Keratinocyte (primary cell): ENCODE data around the gene KLK7. TPM values are rescaled to one million over a fixed set of nuclear protein-coding genes. Genes with fewer than 3 reads are reported as not detected.

Source experiments
- DNase-seq: peaks from one replicate; pipeline ENCODE4 v3.0.0-alpha.2; 2011; ENCODE audit warnings: low read depth, missing footprints, low spot score
- FAIRE-seq: peaks from 2 replicates; lab custom pipeline; 2011; peaks lifted over from hg19 to GRCh38; lab: Jason Lieb, UNC
- H2AFZ ChIP-seq: 2 replicates; pipeline ENCODE4 v1.6.0; 2012; ENCODE audit warnings: low read length, control low read depth, inconsistent platforms; ENCODE audit not compliant: control insufficient read depth
- H3K27ac ChIP-seq: 2 replicates; pipeline ENCODE4 v1.5.1; 2011; ENCODE audit warnings: low read length; ENCODE audit not compliant: control insufficient read depth, insufficient read depth
- H3K27me3 ChIP-seq: 3 replicates; pipeline ENCODE4 v1.6.0; 2011; ENCODE audit warnings: low read length; ENCODE audit not compliant: control insufficient read depth, insufficient read depth; ENCODE audit errors: extremely low read depth
- H3K36me3 ChIP-seq, 2 experiments: 2 replicates in 1 of 2; 3 replicates in 1 of 2; pipeline ENCODE4 v1.5.1; 2011; ENCODE audit warnings: low read length in 2 of 2, mild to moderate bottlenecking in 1 of 2; ENCODE audit not compliant: control insufficient read depth in 2 of 2, insufficient read depth in 2 of 2; ENCODE audit errors: extremely low read depth in 1 of 2
- H3K4me1 ChIP-seq: 3 replicates; pipeline ENCODE4 v1.5.1; 2011; ENCODE audit warnings: low read length; ENCODE audit not compliant: control insufficient read depth, insufficient read depth; ENCODE audit errors: extremely low read depth
- H3K4me2 ChIP-seq: 3 replicates; pipeline ENCODE4 v1.6.0; 2011; ENCODE audit warnings: low read depth, low read length; ENCODE audit not compliant: control insufficient read depth, insufficient read depth; ENCODE audit errors: extremely low read depth
- H3K4me3 ChIP-seq, 3 experiments: fragments of 200-600 bp in 1 of 3; sonication (generic) in 1 of 3; 2 replicates in 2 of 3; 3 replicates in 1 of 3; pipeline ENCODE4 v1.5.1; 2011 to 2016; ENCODE audit warnings: low read length in 3 of 3, mild to moderate bottlenecking in 3 of 3, control low read depth in 2 of 3, inconsistent platforms in 1 of 3, low read depth in 1 of 3, mixed read lengths in 1 of 3, mixed run types in 1 of 3, moderate library complexity in 1 of 3; ENCODE audit not compliant: control insufficient read depth in 2 of 3, insufficient read depth in 2 of 3; ENCODE audit errors: extremely low read depth in 1 of 3
- H3K79me2 ChIP-seq: 2 replicates; pipeline ENCODE4 v1.6.0; 2012; ENCODE audit warnings: low read length; ENCODE audit not compliant: control insufficient read depth, insufficient read depth
- H3K9ac ChIP-seq: 3 replicates; pipeline ENCODE4 v1.6.0; 2011; ENCODE audit warnings: low read length; ENCODE audit not compliant: control insufficient read depth, insufficient read depth; ENCODE audit errors: extremely low read depth
- H3K9me1 ChIP-seq: 3 replicates; pipeline ENCODE4 v1.6.0; 2011; ENCODE audit warnings: low read length; ENCODE audit not compliant: control insufficient read depth, insufficient read depth; ENCODE audit errors: extremely low read depth
- H3K9me3 ChIP-seq: 2 replicates; pipeline ENCODE4 v1.5.1; 2012; ENCODE audit warnings: low read depth, low read length; ENCODE audit not compliant: control insufficient read depth
- H4K20me1 ChIP-seq: 3 replicates; pipeline ENCODE4 v1.6.0; 2011; ENCODE audit warnings: low read length; ENCODE audit not compliant: control insufficient read depth, insufficient read depth; ENCODE audit errors: extremely low read depth
- EZH2 ChIP-seq: IDR thresholded peaks from one replicate; pipeline ENCODE4 v1.6.1; 2012; ENCODE audit warnings: inconsistent platforms, mild to moderate bottlenecking, low read length, moderate library complexity
- dilution Hi-C: fragments of 300-500 bp; cut with MboI; formaldehyde crosslinking; loops from one replicate; pipeline ENCODE4 v1.7.0; 2020; ENCODE audit warnings: low sequenced_read_pairs; ENCODE audit not compliant: extremely low pct_ligation_motif_present
- polyA plus RNA-seq, 5 experiments: library from polyadenylated mRNA; depleted of rRNA in 3 of 5; stranded (reverse) in 3 of 5; stranded (forward) in 1 of 5; unstranded in 1 of 5; fragments of >200 nt; gene quantifications; 1 replicate in 1 of 5; 2 replicates in 3 of 5; 3 replicates in 1 of 5; pipeline versions ENCODE4 v1.2.1 to v1.2.3, GENCODE V29; 2011 to 2012; ENCODE audit warnings: missing spikeins in 2 of 5, low read depth in 1 of 5, low replicate concordance in 1 of 5
- TF ChIP-seq, protein P1 (sequence below), 3 experiments: IDR thresholded peaks in 1 of 3; conservative IDR thresholded peaks in 1 of 3; optimal IDR thresholded peaks in 1 of 3; 2 replicates in 2 of 3; 3 replicates in 1 of 3; pipeline versions ENCODE3 to v1.5.1; 2011; ENCODE audit warnings: low read length in 3 of 3, mild to moderate bottlenecking in 3 of 3, moderate library complexity in 2 of 3, control low read depth in 1 of 3, inconsistent platforms in 1 of 3; ENCODE audit not compliant: insufficient read depth in 2 of 3; ENCODE audit errors: extremely low read depth in 1 of 3

KLK7 gene
- polyA plus RNA-seq, 1 donor (not counting 4 experiments of a cell fraction or from before 2014, with no cell fraction given) = 29.2 TPM

DNA sequence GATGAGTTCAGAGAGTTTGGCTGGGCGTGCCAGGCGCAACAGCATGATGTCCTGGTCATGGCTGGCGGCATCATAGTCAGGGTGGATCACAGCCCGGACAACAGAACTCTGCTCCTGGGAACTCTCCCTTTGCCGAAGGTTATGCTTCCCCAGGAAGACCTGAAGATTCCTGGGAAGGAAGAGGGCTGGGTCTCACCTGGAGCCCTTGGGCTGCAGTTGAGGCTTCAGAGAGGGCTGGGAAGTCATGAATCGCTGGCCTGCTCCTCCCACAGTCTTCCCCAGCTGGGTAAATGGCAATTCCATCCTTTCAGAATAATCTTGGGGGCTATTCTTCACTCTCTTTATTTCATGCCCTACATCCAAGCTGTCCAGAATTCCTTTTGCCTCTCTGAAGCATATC lies 20.3 kb downstream of the KLK7 start:
- Histone ChIP-seq H3K79me2 (no peaks in the 10 kb centered on the region), H3K4me3 (no peak overlapping the region), H3K4me2 (no peak overlapping the region), H3K9me3 (peaks cover 3% of the 10 kb centered on the region), H4K20me1 (no peaks in the 10 kb centered on the region), H3K27ac (no peak overlapping the region), H2AFZ (no peak overlapping the region), H3K9ac (no peak overlapping the region), H3K4me1 (peaks cover 3% of the 10 kb centered on the region), H3K27me3 (peaks cover 4% of the 10 kb centered on the region), H3K36me3 (no peaks in the 10 kb centered on the region), H3K9me1 (no peaks in the 10 kb centered on the region)
- DNase-seq (no peak), FAIRE-seq (no peak)
- no peak for TF ChIP-seq EZH2
- TF ChIP-seq, protein P1, sequence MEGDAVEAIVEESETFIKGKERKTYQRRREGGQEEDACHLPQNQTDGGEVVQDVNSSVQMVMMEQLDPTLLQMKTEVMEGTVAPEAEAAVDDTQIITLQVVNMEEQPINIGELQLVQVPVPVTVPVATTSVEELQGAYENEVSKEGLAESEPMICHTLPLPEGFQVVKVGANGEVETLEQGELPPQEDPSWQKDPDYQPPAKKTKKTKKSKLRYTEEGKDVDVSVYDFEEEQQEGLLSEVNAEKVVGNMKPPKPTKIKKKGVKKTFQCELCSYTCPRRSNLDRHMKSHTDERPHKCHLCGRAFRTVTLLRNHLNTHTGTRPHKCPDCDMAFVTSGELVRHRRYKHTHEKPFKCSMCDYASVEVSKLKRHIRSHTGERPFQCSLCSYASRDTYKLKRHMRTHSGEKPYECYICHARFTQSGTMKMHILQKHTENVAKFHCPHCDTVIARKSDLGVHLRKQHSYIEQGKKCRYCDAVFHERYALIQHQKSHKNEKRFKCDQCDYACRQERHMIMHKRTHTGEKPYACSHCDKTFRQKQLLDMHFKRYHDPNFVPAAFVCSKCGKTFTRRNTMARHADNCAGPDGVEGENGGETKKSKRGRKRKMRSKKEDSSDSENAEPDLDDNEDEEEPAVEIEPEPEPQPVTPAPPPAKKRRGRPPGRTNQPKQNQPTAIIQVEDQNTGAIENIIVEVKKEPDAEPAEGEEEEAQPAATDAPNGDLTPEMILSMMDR (optimal IDR thresholded peaks at IDR 0.05 in 1 of 3, IDR thresholded peaks at IDR 0.05 in 1 of 3, conservative IDR thresholded peaks at IDR 0.05 in 1 of 3; ENCODE audit: extremely low read depth in 1 of 3, insufficient read depth in 2 of 3, low read length in 3 of 3) = no peak
- dilution Hi-C loops = no loop called here

DNA sequence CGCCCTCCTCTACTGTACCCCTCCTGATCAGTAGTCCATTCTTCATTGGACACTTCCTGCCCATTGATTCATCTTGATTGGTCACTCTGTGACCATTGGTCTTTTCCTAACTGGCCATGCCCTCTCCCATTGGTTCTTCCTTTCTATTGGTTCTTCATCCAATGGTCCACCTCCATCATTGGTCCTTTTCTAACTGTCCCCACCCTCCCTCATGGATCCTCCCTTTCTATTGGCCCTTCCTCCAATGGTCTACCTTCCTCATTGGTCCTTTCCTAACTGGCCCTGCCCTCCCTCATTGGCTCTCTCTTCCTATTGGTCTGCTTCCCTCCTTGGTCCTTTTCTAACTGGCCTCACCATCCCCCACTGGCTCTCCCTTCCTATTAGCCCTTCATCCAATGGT lies 21.5 kb downstream of the KLK7 start:
- DNase-seq = no peak
- no peak overlapping the region for H3K27ac ChIP-seq
- no peak for TF ChIP-seq EZH2
- TF ChIP-seq, protein P1 (optimal IDR thresholded peaks at IDR 0.05 in 1 of 3, IDR thresholded peaks at IDR 0.05 in 1 of 3, conservative IDR thresholded peaks at IDR 0.05 in 1 of 3; ENCODE audit: extremely low read depth in 1 of 3, insufficient read depth in 2 of 3, low read length in 3 of 3) = no peak
- no peaks in the 10 kb centered on the region for H3K36me3 ChIP-seq
- H3K4me2 ChIP-seq = no peak overlapping the region
- no peak overlapping the region for H2AFZ ChIP-seq
- H3K27me3 ChIP-seq = peaks cover 4% of the 10 kb centered on the region
- H3K9ac ChIP-seq = no peak overlapping the region
- dilution Hi-C loops = no loop called here
- H3K79me2 ChIP-seq = no peaks in the 10 kb centered on the region
- no peak for FAIRE-seq
- no peak overlapping the region for H3K4me3 ChIP-seq
- no peaks in the 10 kb centered on the region for H3K9me1 ChIP-seq
- H3K9me3 ChIP-seq = peaks cover 3% of the 10 kb centered on the region
- H4K20me1 ChIP-seq = no peaks in the 10 kb centered on the region
- peaks cover 3% of the 10 kb centered on the region for H3K4me1 ChIP-seq
